Loucy (cell line): ENCODE data around the gene TMC5.

Experiments used
- EZH2phosphoT487 ChIP-seq: fragments of 200-600 bp; IDR thresholded peaks from 2 replicates; pipeline ENCODE4 v1.6.1; 2018; ENCODE audit warnings: antibody characterized with exemption, mild to moderate bottlenecking, moderate library complexity, borderline replicate concordance
- TF ChIP-seq, protein P1 (sequence below): fragments of 200-600 bp; sonication (generic); conservative IDR thresholded peaks from 2 replicates; pipeline ENCODE4 v1.5.1; 2014; ENCODE audit warnings: mild to moderate bottlenecking, antibody characterized with exemption, low read length

DNA sequence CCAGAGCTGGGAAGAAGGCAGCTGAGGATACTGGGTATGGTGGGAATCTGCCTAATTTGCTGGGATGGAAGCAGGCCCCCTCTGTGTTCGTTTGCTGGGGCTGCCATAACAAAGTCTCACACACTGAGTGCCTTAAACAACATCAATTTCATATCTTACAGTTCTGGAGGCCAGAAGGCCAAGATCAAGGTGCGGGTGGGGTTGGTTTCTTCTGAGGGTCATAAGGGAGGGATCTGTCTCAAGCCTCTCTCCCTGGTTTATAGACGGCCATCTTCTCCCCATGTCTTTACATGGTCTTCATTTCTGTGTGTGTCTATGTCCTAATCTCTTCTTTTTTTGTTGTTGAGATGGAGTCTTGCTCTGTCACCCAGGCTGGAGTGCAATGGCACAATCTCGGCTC, 68.4 kb downstream of the TMC5 start:
- TF ChIP-seq, protein P1, sequence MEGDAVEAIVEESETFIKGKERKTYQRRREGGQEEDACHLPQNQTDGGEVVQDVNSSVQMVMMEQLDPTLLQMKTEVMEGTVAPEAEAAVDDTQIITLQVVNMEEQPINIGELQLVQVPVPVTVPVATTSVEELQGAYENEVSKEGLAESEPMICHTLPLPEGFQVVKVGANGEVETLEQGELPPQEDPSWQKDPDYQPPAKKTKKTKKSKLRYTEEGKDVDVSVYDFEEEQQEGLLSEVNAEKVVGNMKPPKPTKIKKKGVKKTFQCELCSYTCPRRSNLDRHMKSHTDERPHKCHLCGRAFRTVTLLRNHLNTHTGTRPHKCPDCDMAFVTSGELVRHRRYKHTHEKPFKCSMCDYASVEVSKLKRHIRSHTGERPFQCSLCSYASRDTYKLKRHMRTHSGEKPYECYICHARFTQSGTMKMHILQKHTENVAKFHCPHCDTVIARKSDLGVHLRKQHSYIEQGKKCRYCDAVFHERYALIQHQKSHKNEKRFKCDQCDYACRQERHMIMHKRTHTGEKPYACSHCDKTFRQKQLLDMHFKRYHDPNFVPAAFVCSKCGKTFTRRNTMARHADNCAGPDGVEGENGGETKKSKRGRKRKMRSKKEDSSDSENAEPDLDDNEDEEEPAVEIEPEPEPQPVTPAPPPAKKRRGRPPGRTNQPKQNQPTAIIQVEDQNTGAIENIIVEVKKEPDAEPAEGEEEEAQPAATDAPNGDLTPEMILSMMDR: no peak
- TF ChIP-seq EZH2phosphoT487: no peak
